A549 (cell line): ENCODE data around the gene KLK12. TPM values are rescaled to one million over a fixed set of nuclear protein-coding genes. Genes with fewer than 3 reads are reported as not detected.

Source experiments
- ATAC-seq, 2 experiments: fragments of 200-7000 bp in 1 of 2; fragments of >200 bp in 1 of 2; cut with Nextera tagmentation in 1 of 2; cut with Tn5 transposase in 1 of 2; 3 replicates each; pipeline versions ENCODE4 v1.8.0 to v1.9.1; 2018 to 2020; ENCODE audit warnings: mild to moderate bottlenecking in 1 of 2, moderate library complexity in 1 of 2
- CTCF ChIA-PET: fragments of 300-600 bp; sonication (Branson Sonifier 250); formaldehyde crosslinking; extraction: SDS; loops from one replicate; lab custom pipeline; 2021; ENCODE audit warnings: antibody characterized with exemption, inconsistent platforms; lab: Yijun Ruan, JAX
- POLR2A ChIA-PET: fragments of 350-600 bp; formaldehyde crosslinking; extraction: SDS; loops from one replicate; lab custom pipeline; 2021; ENCODE audit warnings: antibody characterized with exemption, inconsistent platforms; lab: Yijun Ruan, JAX
- DNase-seq, 2 experiments: peaks; one replicate each; pipeline versions ENCODE4 v3.0.0 to v3.0.0-alpha.2; 2011 to 2016; ENCODE audit warnings: low read depth in 1 of 2, low spot score in 1 of 2
- FAIRE-seq: peaks from 2 replicates; lab custom pipeline; 2011; peaks lifted over from hg19 to GRCh38; lab: Jason Lieb, UNC
- H3K27ac ChIP-seq, 2 experiments: fragments of >200 bp; sonication (Bioruptor Twin); formaldehyde crosslinking; 3 replicates each; pipeline ENCODE4 v1.5.1; 2016 to 2017
- H3K4me1 ChIP-seq: fragments of >200 bp; sonication (Bioruptor Twin); formaldehyde crosslinking; 3 replicates; pipeline ENCODE4 v1.6.1; 2016
- H3K4me2 ChIP-seq: fragments of >200 bp; sonication (Bioruptor Twin); formaldehyde crosslinking; 3 replicates; pipeline ENCODE4 v1.6.1; 2016
- H3K4me3 ChIP-seq: fragments of >200 bp; sonication (Bioruptor Twin); formaldehyde crosslinking; 3 replicates; pipeline ENCODE4 v1.5.1; 2016
- H3K9me3 ChIP-seq: fragments of >200 bp; sonication (Bioruptor Twin); formaldehyde crosslinking; 3 replicates; pipeline ENCODE4 v1.6.1; 2016
- ATOH8 ChIP-seq: fragments of 250-450 bp; sonication (Bioruptor Pico); IDR thresholded peaks from 2 replicates; pipeline ENCODE4 v1.5.0; 2020; ENCODE audit warnings: low read depth, mild to moderate bottlenecking, moderate library complexity
- BHLHE40 ChIP-seq: IDR thresholded peaks from 2 replicates; pipeline ENCODE4 v1.6.1; 2012; ENCODE audit warnings: low read depth, low read length, inconsistent platforms
- CHD2 ChIP-seq: fragments of 150-350 bp; IDR thresholded peaks from 2 replicates; pipeline ENCODE4 v1.6.1; 2014; ENCODE audit warnings: low read length; ENCODE audit not compliant: partially characterized antibody
- FOSB ChIP-seq: fragments of 250-450 bp; sonication (Bioruptor Pico); IDR thresholded peaks from 2 replicates; pipeline ENCODE4 v1.5.0; 2020; ENCODE audit warnings: mild to moderate bottlenecking, moderate library complexity
- FOSL2 ChIP-seq, 2 experiments: fragments of 450-650 bp in 1 of 2; fragments of >200 bp in 1 of 2; sonication (Bioruptor Twin) in 1 of 2; formaldehyde crosslinking; IDR thresholded peaks; 2 replicates each; pipeline versions ENCODE4 v1.5.0 to v1.6.1; 2016 to 2020; ENCODE audit warnings: mild to moderate bottlenecking in 1 of 2, moderate library complexity in 1 of 2
- HES2 ChIP-seq: fragments of >200 bp; sonication (Bioruptor Twin); formaldehyde crosslinking; IDR thresholded peaks from 2 replicates; pipeline ENCODE4 v1.6.1; 2016
- HEYL ChIP-seq: fragments of 250-450 bp; sonication (Bioruptor Pico); IDR thresholded peaks from 2 replicates; pipeline ENCODE4 v1.8.0; 2021; ENCODE audit warnings: mild to moderate bottlenecking, moderate library complexity
- HMGXB4 ChIP-seq: fragments of 250-450 bp; sonication (Bioruptor Pico); IDR thresholded peaks from 2 replicates; pipeline ENCODE4 v1.5.0; 2021; ENCODE audit warnings: mild to moderate bottlenecking, moderate library complexity, borderline replicate concordance
- HOXA7 ChIP-seq: fragments of 250-450 bp; sonication (Bioruptor Pico); IDR thresholded peaks from 2 replicates; pipeline ENCODE4 v1.5.0; 2020; ENCODE audit warnings: mild to moderate bottlenecking, moderate library complexity
- HOXB5 ChIP-seq: fragments of 250-450 bp; sonication (Bioruptor Pico); IDR thresholded peaks from 2 replicates; pipeline ENCODE4 v1.5.0; 2020; ENCODE audit warnings: mild to moderate bottlenecking, moderate library complexity
- JUN ChIP-seq, 2 experiments: fragments of >200 bp; sonication (Bioruptor Twin); formaldehyde crosslinking; IDR thresholded peaks; 2 replicates in 1 of 2; 3 replicates in 1 of 2; pipeline ENCODE4 v1.6.1; 2016 to 2017
- JUNB ChIP-seq: fragments of >200 bp; sonication (Bioruptor Twin); formaldehyde crosslinking; IDR thresholded peaks from 2 replicates; pipeline ENCODE4 v1.6.1; 2016
- KDM1A ChIP-seq: fragments of 200-600 bp; sonication (generic); IDR thresholded peaks from 2 replicates; pipeline ENCODE4 v1.6.1; 2016; ENCODE audit warnings: low read depth, mild to moderate bottlenecking
- MYC ChIP-seq: IDR thresholded peaks from 2 replicates; pipeline ENCODE4 v1.6.1; 2012; ENCODE audit warnings: mild to moderate bottlenecking, inconsistent platforms, low read length, improper control_type of control experiment, borderline replicate concordance
- NPAS2 ChIP-seq: fragments of 250-450 bp; sonication (Bioruptor Pico); IDR thresholded peaks from 2 replicates; pipeline ENCODE4 v1.8.0; 2022; ENCODE audit warnings: mild to moderate bottlenecking, moderate library complexity, borderline replicate concordance
- PHF8 ChIP-seq: fragments of 200-600 bp; sonication (generic); IDR thresholded peaks from 2 replicates; pipeline ENCODE4 v1.6.1; 2016; ENCODE audit warnings: low read depth, mild to moderate bottlenecking, antibody characterized with exemption, moderate library complexity, borderline replicate concordance
- POLR2A ChIP-seq: IDR thresholded peaks from 2 replicates; pipeline ENCODE4 v1.6.1; 2012; ENCODE audit warnings: mild to moderate bottlenecking, low read length
- RAD21 ChIP-seq, 2 experiments: fragments of >200 bp in 1 of 2; sonication (Bioruptor Twin) in 1 of 2; formaldehyde crosslinking in 1 of 2; IDR thresholded peaks in 1 of 2; conservative IDR thresholded peaks in 1 of 2; 2 replicates in 1 of 2; 3 replicates in 1 of 2; pipeline ENCODE4 v1.6.1; 2012 to 2018; ENCODE audit warnings: inconsistent platforms in 1 of 2
- RNF2 ChIP-seq: fragments of 200-600 bp; sonication (generic); IDR thresholded peaks from 2 replicates; pipeline ENCODE4 v1.6.1; 2016; ENCODE audit warnings: low read depth, mild to moderate bottlenecking, antibody characterized with exemption, moderate library complexity, borderline replicate concordance
- SMC3 ChIP-seq: fragments of >200 bp; sonication (Bioruptor Twin); formaldehyde crosslinking; IDR thresholded peaks from 3 replicates; pipeline ENCODE4 v1.6.1; 2018; ENCODE audit warnings: inconsistent platforms
- SREBF2 ChIP-seq: fragments of 450-650 bp; IDR thresholded peaks from 2 replicates; pipeline ENCODE4 v1.6.1; 2014; ENCODE audit warnings: mild to moderate bottlenecking, moderate library complexity
- TFCP2L1 ChIP-seq: fragments of 250-450 bp; sonication (Bioruptor Pico); IDR thresholded peaks from 2 replicates; pipeline ENCODE4 v1.5.0; 2021; ENCODE audit warnings: mild to moderate bottlenecking
- WGBS: methylation state at CpG from one replicate; pipeline ENCODE4 v1.1.6; 2017; ENCODE audit errors: missing lambda C conversion rate; 5-methylcytosine and 5-hydroxymethylcytosine counted together
- polyA plus RNA-seq, 4 experiments: library from polyadenylated mRNA; depleted of rRNA in 3 of 4; stranded (reverse); fragments of >200 nt; fragmentation: RNase III in 1 of 4; extraction: RNeasy Plus Mini Kit Qiagen cat#74134 plus additional on column Dnase treatment in 1 of 4; gene quantifications; 2 replicates in 3 of 4; 3 replicates in 1 of 4; pipeline ENCODE4 v1.2.3, GENCODE V29; 2011 to 2017

The KLK12 gene
- polyA plus RNA-seq, 2 of the 4 experiments (the other 2 are of a cell fraction), result not detected

- Histone ChIP-seq H3K4me3 (no peak overlapping the region), H3K4me2 (no peak overlapping the region), H3K4me1 (no peaks in the 10 kb centered on the region), H3K27ac (no peak overlapping the region), H3K9me3 (no peaks in the 10 kb centered on the region)
- POLR2A ChIA-PET, result no interaction called here
- no peak for DNase-seq
- TF ChIP-seq JUN (IDR thresholded peaks at IDR 0.05), result no peak
- no peak for TF ChIP-seq MYC
- no peak for TF ChIP-seq FOSB (CRISPR knock-in tag)
- TF ChIP-seq CHD2, result no peak
- TF ChIP-seq HMGXB4 (CRISPR knock-in tag), result no peak
- no peak for TF ChIP-seq NPAS2 (CRISPR knock-in tag)
- TF ChIP-seq TFCP2L1, result no peak
- TF ChIP-seq RNF2, result no peak
- TF ChIP-seq HEYL (CRISPR knock-in tag), result no peak
- TF ChIP-seq KDM1A, result no peak
- TF ChIP-seq HOXA7, result no peak
- no peak for TF ChIP-seq HOXB5 (CRISPR knock-in tag)
- no peak for TF ChIP-seq POLR2A
- no peak for TF ChIP-seq ATOH8
- no peak for TF ChIP-seq RAD21 (conservative IDR thresholded peaks at IDR 0.05 in 1 of 2, IDR thresholded peaks at IDR 0.05 in 1 of 2)
- TF ChIP-seq, all 56 proteins: peak for 0
- 50% methylated on average over 9 of the region's 9 CpGs for WGBS
- ATAC-seq, result peak in 1 of 2 experiments; percentile 57; a peak in 3 of 6 replicates
- CTCF ChIA-PET, result interaction anchor here (0.8 kb wide), 1 partner anchor 15 kb away, joined by 3 read pairs; no protein-coding TSS in a partner anchor
- FAIRE-seq, result no peak
Measured at GRCh38 chr19:51036519-51036918, 1.7 kb upstream of the KLK12 start.

- no peak for TF ChIP-seq SREBF2
- no peak for TF ChIP-seq ATOH8
- no peak for TF ChIP-seq HOXA7
- no peak for TF ChIP-seq POLR2A
- TF ChIP-seq SMC3, result no peak
- Histone ChIP-seq H3K9me3 (no peaks in the 10 kb centered on the region), H3K27ac (no peak overlapping the region), H3K4me2 (no peak overlapping the region), H3K4me3 (no peak overlapping the region), H3K4me1 (no peaks in the 10 kb centered on the region)
- ChIA-PET POLR2A (no interaction called here), CTCF (interaction anchor here (1.6 to 2.4 kb wide), 2 partner anchors 11 to 15 kb away, joined by 3 to 9 read pairs; no protein-coding TSS in a partner anchor)
- WGBS, result 68% methylated on average over 27 of the region's 28 CpGs
- ATAC-seq (no peak), DNase-seq (no peak), FAIRE-seq (no peak)
Measured at GRCh38 chr19:51031880-51032225, 2.9 kb downstream of the KLK12 start.

GRCh38 chr19:51031220-51031879 lies 3.5 kb downstream of the KLK12 start:
- TF ChIP-seq FOSL2 (IDR thresholded peaks at IDR 0.05), result no peak
- TF ChIP-seq FOSL2 (CRISPR knock-in tag; IDR thresholded peaks at IDR 0.05), result no peak
- TF ChIP-seq HES2, result no peak
- TF ChIP-seq HEYL (CRISPR knock-in tag), result no peak
- TF ChIP-seq BHLHE40, result no peak
- TF ChIP-seq PHF8, result no peak
- TF ChIP-seq SREBF2, result no peak
- TF ChIP-seq CHD2, result no peak
- no peak for TF ChIP-seq JUNB
- no peak for FAIRE-seq

More at GRCh38 chr19:51031220-51031879, 3.5 kb downstream of the KLK12 start:
- DNase-seq (no peak), ATAC-seq (no peak)
- H3K9me3 ChIP-seq, result no peaks in the 10 kb centered on the region
- H3K4me1 ChIP-seq, result no peaks in the 10 kb centered on the region
- ChIA-PET CTCF (interaction anchor here (1.6 to 2.4 kb wide), 2 partner anchors 10 to 14 kb away, joined by 3 to 9 read pairs; no protein-coding TSS in a partner anchor), POLR2A (no interaction called here)
- no peak overlapping the region for H3K4me3 ChIP-seq
- H3K27ac ChIP-seq, result no peak overlapping the region
- 40% methylated on average over 7 of the region's 7 CpGs for WGBS
- no peak overlapping the region for H3K4me2 ChIP-seq
